DMS 273 (cell line): ENCODE results near the gene YOD1.
A peak's percentile ranks its signal among the peaks of the same experiment; 100 is the strongest.
"Not testable (repeated sequence)": the region's sequence is repeated elsewhere in the genome, so short reads cannot be mapped to it uniquely, and the experiment has no call there.

Experiments used
- DNase-seq: peaks from one replicate; lab custom pipeline; 2025; ENCODE audit not compliant: unreplicated experiment; lab: John Stamatoyannopoulos, UW

YOD1 gene

GRCh38 chr1:207050480-207051190 lies 373 bp downstream of the YOD1 start:
- peak; percentile 96 for DNase-seq

DNA sequence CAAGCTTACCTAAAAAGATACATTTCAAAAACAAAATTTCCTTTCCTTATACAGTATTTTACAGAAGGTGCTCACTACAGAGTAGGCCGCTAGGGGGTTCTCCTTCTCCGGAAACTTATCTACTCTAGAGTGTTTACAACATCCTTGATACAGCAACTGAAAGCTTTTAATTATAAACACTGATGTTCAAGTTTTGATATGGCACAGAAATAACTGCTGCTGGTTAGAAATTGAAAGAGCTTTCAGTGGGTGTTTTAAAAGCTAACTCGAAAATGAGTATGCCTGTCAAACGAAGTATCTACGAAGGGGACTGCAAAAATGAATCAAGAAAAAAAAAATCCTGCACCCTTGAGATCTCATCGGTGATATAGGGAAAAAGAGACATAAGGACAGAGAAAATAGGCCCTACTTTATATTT lies 1.0 kb downstream of the YOD1 start:
- peak; percentile 77 for DNase-seq

- DNase-seq: no peak
Observed at GRCh38 chr1:207049514-207049913, 1.5 kb downstream of the YOD1 start.

DNA sequence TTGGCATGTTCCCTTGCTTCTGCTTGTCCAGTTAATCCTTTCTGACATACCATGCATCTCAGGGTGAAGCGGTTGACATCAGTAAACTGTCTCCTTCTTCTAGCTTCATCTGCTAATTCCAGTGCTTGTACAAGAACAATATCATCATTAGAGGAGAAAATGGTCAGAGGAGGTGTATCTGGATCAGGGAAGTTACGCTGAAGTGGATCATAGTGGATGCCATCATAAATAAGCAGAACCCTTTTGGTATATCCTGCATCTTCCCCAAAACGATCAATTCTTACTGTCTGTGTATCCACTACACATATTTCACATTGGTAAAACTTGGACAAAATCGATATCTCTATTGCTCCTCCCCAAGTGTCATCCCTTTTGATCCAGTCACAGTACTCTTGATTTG lies 2.0 kb downstream of the YOD1 start:
- DNase-seq: no peak

DNA sequence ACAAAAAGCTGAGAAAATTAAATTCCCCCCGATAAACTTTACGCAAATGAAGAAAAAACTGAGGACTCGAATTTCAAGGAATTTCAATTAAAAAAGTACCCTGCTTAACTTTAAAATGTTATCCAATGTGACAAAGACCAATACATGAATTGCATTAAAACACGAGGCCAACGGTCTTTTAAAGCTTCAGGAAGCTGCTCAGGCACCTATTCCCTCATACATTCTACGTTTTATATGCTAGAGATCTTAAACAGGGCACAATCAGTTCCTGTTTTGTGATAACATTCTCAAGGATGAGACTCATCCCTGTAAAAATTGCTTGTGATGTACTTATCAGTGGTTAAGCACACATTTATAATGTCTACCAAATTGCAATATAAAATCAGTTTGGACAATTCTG lies 3.0 kb downstream of the YOD1 start:
- DNase-seq: no peak

- DNase-seq: no peak
Observed at GRCh38 chr1:207047505-207047904, 3.5 kb downstream of the YOD1 start.

DNA sequence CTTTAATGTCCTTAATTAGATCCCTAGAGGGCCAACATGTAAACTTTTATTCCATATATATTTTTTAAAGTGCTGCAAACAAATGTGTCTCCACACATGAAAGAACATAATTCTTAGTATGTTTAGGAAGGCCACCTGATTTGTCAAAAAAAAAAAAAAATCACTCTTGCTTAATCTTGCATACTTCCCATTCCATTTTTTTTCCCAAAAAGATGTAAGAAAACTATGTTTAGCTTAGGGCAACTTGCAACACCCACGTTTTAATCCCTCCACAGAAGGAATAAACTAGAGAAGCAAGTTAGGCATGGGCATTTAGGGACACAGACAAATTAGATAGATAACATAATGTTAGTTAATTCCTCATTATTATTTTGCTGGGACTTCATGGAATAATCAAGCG lies 5.6 kb downstream of the YOD1 start:
- no peak for DNase-seq

DNA sequence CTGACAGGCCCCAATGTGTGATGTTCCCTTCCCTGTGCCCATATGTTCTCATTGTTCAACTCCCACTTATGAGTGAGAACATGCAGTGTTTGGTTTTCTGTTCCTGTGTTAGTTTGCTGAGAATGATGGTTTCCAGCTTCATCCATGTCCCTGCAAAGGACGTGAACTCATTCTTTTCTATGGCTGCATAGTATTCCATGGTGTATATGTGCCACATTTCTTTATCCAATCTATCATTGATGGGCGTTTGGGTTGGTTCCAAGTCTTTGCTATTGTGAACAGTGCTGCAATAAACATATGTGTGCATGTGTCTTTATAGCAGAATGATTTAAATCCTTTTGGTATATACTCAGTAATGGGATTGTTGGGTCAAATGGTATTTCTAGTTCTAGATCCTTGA lies 9.6 kb downstream of the YOD1 start:
- DNase-seq: not testable (repeated sequence)

DNA sequence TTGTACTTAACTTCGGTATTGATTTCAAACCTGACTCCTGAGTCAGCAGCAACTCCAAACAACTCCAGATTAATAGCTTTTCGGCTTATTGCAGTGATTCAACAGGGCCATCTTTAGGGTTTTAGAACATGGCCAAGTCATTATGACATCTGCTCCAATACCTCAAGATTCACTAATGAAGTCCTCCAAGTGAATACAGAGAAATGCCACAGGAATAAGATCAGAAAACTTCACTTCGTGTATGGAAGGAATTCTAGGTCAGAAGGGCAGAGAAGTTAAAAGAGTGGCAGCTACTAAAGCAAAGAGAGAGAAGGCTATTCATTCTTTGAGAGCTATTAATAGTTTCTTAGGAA lies 10.9 kb downstream of the YOD1 start:
- DNase-seq: no peak

GRCh38 chr1:207039380-207040180 lies 11.4 kb downstream of the YOD1 start:
- DNase-seq: no peak

GRCh38 chr1:207036865-207037264 lies 14.1 kb downstream of the YOD1 start:
- no peak for DNase-seq

- DNase-seq: no peak
Observed at GRCh38 chr1:207035877-207036551, 15.0 kb downstream of the YOD1 start.

DNA sequence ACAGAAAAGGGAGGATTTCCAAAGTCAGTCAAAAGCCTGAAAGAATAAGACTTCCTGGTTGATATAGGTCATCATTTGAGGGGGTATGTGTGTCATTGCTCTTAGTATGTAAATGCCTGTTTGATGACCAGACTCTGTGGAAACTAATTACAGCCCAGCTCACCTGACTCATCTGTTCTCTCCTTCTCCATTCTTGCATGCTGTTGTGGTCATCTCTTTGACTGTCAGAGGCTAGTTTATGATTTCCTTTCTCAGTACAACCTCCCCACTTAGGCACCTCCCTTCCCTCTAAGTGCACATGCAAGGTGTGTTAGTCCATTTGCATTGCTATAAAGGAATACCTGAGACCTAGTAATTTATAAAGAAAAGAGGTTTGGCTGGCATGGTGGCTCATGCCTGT lies 16.0 kb downstream of the YOD1 start:
- DNase-seq: no peak

DNA sequence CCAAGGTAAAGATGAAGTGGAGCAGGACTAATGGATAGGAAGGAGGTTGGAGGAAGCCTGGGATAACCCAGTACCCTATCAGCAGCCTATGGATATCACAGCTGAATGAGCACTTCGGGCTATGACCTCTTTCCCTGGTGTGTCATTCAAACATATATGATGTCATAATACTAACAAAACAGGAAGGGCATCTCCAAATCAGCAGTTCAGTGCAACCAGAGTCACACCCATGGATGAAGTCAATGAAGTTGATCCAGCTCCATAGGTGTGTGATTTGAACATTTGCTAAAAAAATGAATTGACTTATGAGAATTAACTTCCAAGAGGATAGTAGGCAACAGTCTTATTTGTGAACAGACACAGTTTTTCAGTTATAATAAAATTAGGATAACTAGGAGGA lies 16.8 kb downstream of the YOD1 start:
- DNase-seq: no peak

- DNase-seq: no peak
Observed at GRCh38 chr1:207033302-207033701, 17.7 kb downstream of the YOD1 start.

GRCh38 chr1:207032528-207033017 lies 18.4 kb downstream of the YOD1 start, which contains the start of gene C1orf116:
Gene C1orf116, minus strand, starts transcription at chr1:207032756. Its CDS starts 5,158 bp downstream, at chr1:207027598.
- no peak for DNase-seq

DNA sequence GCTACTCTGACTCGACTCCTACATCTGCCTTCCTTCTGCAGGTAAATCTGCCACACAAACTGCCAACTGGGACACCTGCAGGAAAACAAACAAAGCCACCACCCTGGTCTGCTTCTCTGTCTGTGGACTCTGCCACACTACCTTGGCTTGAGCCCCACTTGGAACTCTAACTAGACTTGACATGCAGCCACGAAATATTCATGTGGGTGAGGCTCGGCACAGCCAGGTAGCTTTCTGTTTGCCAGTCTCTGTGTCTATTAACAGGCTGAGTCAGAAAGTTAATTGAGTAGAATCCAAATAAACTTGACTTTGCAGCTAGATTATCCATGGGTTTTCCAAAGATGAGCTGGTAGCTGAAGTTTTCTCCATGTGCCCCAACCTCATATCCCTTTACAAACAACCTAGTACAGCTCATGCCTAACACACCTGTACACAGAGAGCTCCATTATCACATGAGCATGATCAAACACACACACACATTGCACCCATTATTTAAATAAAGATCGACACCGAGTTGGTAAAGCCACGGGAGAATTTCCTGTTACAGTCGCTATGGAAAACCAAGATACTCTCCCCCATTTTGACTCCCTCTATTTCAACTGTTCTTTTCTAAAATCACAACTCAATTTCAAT lies 19.3 kb downstream of the YOD1 start:
- no peak for DNase-seq

DNA sequence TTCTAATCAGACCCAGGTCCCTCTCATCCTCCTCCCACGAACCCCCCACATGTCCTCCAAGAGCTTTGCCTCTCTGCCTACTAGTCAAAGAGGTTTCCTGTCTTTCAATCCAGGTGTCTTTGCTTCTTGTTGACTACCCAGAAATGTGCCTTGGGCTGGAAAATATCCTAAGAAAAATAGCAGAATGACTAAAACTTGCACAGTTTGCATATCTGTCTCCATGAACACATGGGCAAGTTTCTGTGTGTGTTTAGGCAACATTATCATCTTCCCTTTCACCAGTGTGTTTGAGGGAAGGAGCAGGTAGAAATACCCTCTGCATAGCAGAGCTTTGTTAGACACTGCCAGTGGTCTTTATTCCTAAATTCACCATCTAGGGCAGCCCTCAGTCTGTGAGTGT lies 20.0 kb downstream of the YOD1 start:
- DNase-seq: no peak

- no peak for DNase-seq
Observed at GRCh38 chr1:207030522-207031009, 20.4 kb downstream of the YOD1 start.

GRCh38 chr1:207029701-207030521 lies 21.1 kb downstream of the YOD1 start:
- no peak for DNase-seq
